NT2/D1 (cell line): ENCODE data around the gene KIF6.
A peak's percentile ranks its signal among the peaks of the same experiment; 100 is the strongest.
"Not testable (repeated sequence)": the region's sequence is repeated elsewhere in the genome, so short reads cannot be mapped to it uniquely, and the experiment has no call there.

Experiments used
- DNase-seq: peaks from one replicate; pipeline ENCODE4 v3.0.0-alpha.2; 2011; ENCODE audit warnings: low read depth, low spot score
- H3K27me3 ChIP-seq: 2 replicates; pipeline ENCODE4 v1.6.0; 2011; ENCODE audit warnings: mild to moderate bottlenecking; ENCODE audit not compliant: insufficient read length, insufficient read depth
- H3K36me3 ChIP-seq: 2 replicates; pipeline ENCODE4 v1.6.1; 2011; ENCODE audit warnings: mild to moderate bottlenecking, low read length, mixed read lengths; ENCODE audit not compliant: insufficient read depth, insufficient read length
- H3K4me1 ChIP-seq: 2 replicates; pipeline ENCODE4 v1.5.1; 2011; ENCODE audit not compliant: insufficient read depth, insufficient read length
- H3K4me3 ChIP-seq: 2 replicates; pipeline ENCODE4 v1.5.1; 2011; ENCODE audit warnings: low read depth; ENCODE audit not compliant: insufficient read length
- H3K9ac ChIP-seq: 2 replicates; pipeline ENCODE4 v1.6.0; 2011; ENCODE audit warnings: low read depth; ENCODE audit not compliant: insufficient read length
- H3K9me3 ChIP-seq: 2 replicates; pipeline ENCODE4 v1.5.1; 2011; ENCODE audit warnings: mild to moderate bottlenecking, low read length; ENCODE audit not compliant: insufficient read depth
- SUZ12 ChIP-seq: IDR thresholded peaks from 2 replicates; pipeline ENCODE4 v1.6.1; 2011; ENCODE audit not compliant: insufficient read length, insufficient read depth; ENCODE audit errors: extremely low read depth
- YY1 ChIP-seq: IDR thresholded peaks from 2 replicates; pipeline ENCODE4 v1.6.1; 2011; ENCODE audit not compliant: insufficient read length, insufficient read depth
- ZNF274 ChIP-seq: IDR thresholded peaks from 2 replicates; pipeline ENCODE4 v1.6.1; 2011; ENCODE audit warnings: mild to moderate bottlenecking, low read depth, low read length

KIF6 gene

DNA sequence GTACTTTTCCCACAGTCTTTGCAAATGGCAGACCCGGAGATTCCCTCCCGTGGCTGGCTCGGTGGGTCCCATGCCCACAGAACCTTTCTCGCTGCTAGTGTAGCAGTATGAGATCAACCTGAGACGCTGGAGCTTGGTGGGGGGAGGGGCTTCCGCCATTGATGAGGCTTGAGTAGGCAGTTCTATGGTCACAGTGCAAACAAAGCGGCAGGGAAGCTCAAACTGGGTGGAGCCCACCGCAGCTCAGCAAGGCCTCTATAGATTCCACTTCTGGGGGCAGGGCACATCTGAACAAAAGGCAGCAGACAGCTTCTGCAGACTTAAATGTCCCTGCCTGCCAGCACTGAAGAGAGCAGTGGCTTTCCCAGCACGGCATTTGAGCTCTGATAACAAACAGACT lies 216.7 kb downstream of the KIF6 start:
- Histone ChIP-seq H3K27me3 (no peaks in the 10 kb centered on the region), H3K4me3 (no peak overlapping the region), H3K9ac (no peak overlapping the region), H3K9me3 (peaks cover 11% of the 10 kb centered on the region; the same call in 1 of the 2 replicates), H3K4me1 (no peaks in the 10 kb centered on the region), H3K36me3 (no peaks in the 10 kb centered on the region)
- peak; percentile 48 for DNase-seq
- TF ChIP-seq ZNF274 (no peak), YY1 (peak; percentile 16)

DNA sequence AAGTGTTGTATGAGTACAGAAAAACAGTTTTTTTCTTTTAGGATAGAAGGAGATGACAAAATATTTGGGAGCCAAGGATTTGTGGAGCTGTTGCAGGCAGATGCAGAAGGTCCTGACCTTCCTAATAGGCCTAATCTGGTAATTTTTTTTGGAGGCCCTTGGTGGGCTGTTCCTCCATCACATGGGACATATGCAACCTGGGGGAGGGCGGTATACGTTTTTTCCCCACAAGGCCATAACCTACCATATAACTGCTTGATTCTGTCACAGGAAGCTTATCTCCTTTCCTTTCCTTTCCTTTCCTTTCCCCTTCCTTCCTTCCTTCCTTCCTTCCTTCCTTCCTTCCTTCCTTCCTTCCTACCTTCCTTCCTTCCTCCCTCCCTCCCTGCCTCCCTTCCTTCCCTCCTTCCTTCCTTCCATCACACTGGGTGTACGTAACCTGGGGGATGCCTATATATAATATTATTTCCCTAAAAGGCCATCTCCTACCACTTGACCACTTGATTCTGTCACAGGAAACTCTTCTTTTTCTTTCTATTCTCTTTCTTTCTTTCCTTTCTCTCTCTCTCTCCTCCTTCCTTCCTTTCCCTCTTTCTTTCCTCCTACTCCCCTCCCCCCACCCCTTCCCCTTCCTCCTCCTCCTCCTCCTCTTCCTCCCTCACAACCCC lies 217.7 kb downstream of the KIF6 start:
- no peaks in the 10 kb centered on the region for H3K36me3 ChIP-seq
- DNase-seq, result no peak
- TF ChIP-seq SUZ12 (no peak), YY1 (no peak), ZNF274 (no peak)
- peaks cover 14% of the 10 kb centered on the region; the same call in 1 of the 2 replicates for H3K9me3 ChIP-seq
- H3K4me1 ChIP-seq, result no peaks in the 10 kb centered on the region
- no peak overlapping the region for H3K4me3 ChIP-seq
- H3K9ac ChIP-seq, result no peak overlapping the region
- H3K27me3 ChIP-seq, result no peaks in the 10 kb centered on the region

DNA sequence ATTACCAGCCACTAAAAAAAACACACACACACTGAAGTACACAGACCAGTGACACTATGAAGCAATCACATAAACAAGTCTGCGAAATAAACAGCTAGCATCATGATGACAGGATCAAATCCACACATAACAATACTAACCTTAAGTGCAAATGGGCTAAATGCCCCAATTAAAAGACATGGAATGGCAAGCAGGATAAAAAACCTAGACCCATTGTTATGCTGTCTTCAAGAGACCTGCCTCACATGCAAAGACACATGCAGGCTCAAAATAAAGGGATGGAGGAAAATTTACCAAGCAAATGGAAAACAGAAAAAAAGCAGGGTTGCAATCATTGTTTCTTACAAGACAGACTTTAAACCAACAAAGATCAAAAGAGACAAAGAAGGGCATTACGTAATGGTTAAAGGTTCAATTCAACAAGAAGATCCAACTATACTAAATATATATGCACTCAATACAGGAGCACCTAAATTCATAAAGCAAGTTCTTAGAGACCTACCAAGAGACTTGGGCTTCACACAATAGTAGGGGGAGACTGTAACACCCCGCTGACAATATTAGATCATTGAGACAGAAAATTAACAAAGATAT lies 222.7 kb downstream of the KIF6 start:
- H3K27me3 ChIP-seq, H3K9ac ChIP-seq, H3K9me3 ChIP-seq, H3K4me1 ChIP-seq, H3K4me3 ChIP-seq, DNase-seq, H3K36me3 ChIP-seq: not testable (repeated sequence)

GRCh38 chr6:39499053-39499452 lies 226.2 kb downstream of the KIF6 start:
- Histone ChIP-seq H3K9ac (no peak overlapping the region), H3K4me1 (no peaks in the 10 kb centered on the region), H3K36me3 (no peaks in the 10 kb centered on the region), H3K4me3 (no peak overlapping the region), H3K27me3 (no peaks in the 10 kb centered on the region), H3K9me3 (peaks cover 8% of the 10 kb centered on the region; the same call in 1 of the 2 replicates)
- TF ChIP-seq ZNF274, result no peak
- TF ChIP-seq SUZ12, result no peak
- no peak for TF ChIP-seq YY1
- no peak for DNase-seq

DNA sequence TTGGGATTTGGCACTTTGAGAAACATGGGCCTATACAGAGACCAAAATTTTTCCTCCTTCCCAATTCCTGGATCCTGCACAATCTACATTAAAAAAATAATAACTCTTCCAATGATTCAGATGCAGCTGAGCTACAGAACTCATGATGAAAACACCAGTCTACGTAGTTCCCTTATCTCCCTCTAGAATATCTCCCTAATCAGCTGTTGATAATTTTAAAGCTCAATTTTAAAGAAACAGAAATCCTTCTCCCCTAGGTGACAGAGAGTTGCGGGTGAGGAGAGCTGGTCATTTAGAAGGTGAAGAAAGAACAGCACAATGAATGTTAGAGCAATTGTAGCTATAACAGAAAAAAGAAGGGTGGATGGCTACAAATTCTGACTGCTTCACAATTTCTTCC lies 227.1 kb downstream of the KIF6 start:
- H3K36me3 ChIP-seq, result no peaks in the 10 kb centered on the region
- no peak overlapping the region for H3K9ac ChIP-seq
- TF ChIP-seq SUZ12 (no peak), YY1 (no peak), ZNF274 (no peak)
- no peak for DNase-seq
- H3K4me3 ChIP-seq, result no peak overlapping the region
- peaks cover 6% of the 10 kb centered on the region; the same call in 1 of the 2 replicates for H3K9me3 ChIP-seq
- H3K27me3 ChIP-seq, result no peaks in the 10 kb centered on the region
- no peaks in the 10 kb centered on the region for H3K4me1 ChIP-seq

DNA sequence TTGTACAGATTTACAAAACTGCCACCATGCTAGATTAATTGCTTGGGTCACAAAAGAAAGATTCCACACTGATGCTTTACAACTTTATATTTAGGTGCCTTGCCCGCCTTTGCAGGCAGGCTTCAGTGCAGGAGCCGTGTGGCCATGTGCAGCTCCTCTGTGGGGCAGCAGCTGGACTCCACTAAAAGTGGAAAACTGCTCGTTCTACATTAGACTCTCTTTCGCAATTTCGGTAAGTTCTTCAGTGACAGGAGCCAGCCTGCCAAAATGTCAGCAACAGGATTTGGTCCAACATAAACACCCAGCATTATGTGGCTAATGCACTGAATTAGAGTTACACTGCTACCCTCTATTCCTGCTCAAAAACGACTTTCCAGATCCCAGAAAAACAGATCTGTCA lies 228.3 kb downstream of the KIF6 start:
- Histone ChIP-seq H3K9me3 (no peaks in the 10 kb centered on the region), H3K36me3 (no peaks in the 10 kb centered on the region), H3K27me3 (no peaks in the 10 kb centered on the region), H3K4me3 (no peak overlapping the region), H3K4me1 (no peaks in the 10 kb centered on the region), H3K9ac (no peak overlapping the region)
- TF ChIP-seq SUZ12, result no peak
- no peak for TF ChIP-seq YY1
- TF ChIP-seq ZNF274, result no peak
- DNase-seq, result no peak

DNA sequence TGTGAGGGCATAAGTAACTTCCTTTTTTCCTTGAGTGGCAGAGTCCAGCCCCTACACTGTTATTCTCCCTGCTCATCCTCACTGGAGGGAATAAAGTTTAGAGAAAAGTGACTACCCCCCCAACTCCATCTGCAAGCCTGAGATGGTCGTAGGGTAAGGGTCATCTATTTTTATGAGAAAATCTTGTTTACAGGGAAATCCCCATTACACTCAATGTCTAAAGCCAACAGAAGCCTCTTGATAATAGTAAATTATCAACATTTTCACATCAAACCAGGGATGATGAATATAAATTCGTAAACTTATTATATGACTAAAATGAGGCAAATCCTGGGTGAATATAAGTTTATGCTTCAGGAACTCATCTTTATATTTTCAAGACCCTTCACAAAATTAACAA lies 228.8 kb downstream of the KIF6 start:
- Histone ChIP-seq H3K4me1 (no peaks in the 10 kb centered on the region), H3K9ac (no peak overlapping the region), H3K36me3 (no peaks in the 10 kb centered on the region), H3K27me3 (no peaks in the 10 kb centered on the region), H3K4me3 (no peak overlapping the region), H3K9me3 (no peaks in the 10 kb centered on the region)
- TF ChIP-seq YY1, result no peak
- TF ChIP-seq ZNF274, result no peak
- TF ChIP-seq SUZ12, result no peak
- no peak for DNase-seq

GRCh38 chr6:39495640-39496039 lies 229.6 kb downstream of the KIF6 start:
- Histone ChIP-seq H3K4me1 (no peaks in the 10 kb centered on the region), H3K36me3 (no peaks in the 10 kb centered on the region), H3K9ac (no peak overlapping the region), H3K4me3 (no peak overlapping the region), H3K9me3 (no peaks in the 10 kb centered on the region), H3K27me3 (no peaks in the 10 kb centered on the region)
- DNase-seq, result peak; percentile 15
- no peak for TF ChIP-seq SUZ12
- no peak for TF ChIP-seq YY1
- no peak for TF ChIP-seq ZNF274
